GM12801 (cell line): ENCODE data around the gene TTLL8.

Experiments used
- CTCF ChIP-seq: IDR thresholded peaks from one replicate; pipeline ENCODE4 v1.5.1; 2011; ENCODE audit warnings: control low read depth; ENCODE audit not compliant: insufficient read length; ENCODE audit errors: extremely low read depth

TTLL8 gene

DNA sequence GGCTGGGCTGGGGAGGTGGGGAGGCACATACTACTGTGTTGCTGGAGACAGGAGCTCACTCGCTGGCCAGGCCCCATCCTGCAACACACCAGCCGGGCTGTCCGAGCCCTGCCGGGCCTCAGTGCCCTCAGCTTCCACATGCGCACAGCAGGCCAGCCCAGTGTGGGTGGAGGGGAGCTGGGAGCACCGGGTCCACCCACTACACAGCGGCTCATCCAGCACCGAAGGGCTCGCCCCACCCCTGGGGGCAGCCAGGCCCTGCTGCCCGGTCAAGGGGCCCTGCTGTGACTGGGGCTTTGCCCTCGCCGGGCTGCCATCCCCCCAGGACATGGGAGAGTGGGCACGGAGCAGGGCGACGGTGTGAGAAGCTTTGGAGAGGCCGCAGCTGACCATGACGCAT, 9.3 kb downstream of the TTLL8 start:
- no peak for TF ChIP-seq CTCF

DNA sequence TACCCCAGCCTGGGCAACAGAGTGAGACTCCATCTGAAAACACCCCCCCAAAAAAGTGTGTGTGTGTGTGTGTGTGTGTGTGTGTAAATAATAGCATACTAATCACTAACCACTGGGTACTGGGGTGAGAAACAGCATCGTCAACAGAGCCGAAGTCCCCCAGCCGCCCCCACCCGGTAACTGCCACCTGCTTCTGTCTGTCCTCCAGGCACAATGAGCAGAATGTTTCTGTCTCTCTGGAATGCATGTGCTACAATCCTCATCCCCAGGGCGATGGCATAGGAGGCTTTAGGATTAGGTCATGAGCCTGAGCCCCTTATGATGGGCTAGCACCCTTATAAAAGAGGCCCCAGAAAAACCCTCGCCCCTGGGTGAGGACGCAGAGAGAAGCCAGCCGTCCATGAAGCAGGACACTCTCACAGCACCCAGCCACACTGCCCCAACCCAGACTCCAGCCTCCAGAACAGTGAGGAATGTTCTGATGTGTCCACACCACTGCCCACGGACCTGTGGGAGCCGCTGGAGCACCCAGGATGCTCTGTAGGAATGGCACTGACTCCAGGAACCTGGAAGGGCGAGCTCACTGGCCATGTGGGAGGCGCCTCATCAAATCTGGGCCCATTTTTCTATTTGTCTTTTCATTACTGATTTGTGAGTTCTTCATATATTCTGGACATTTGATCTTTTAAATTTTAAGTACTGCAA, 9.9 kb downstream of the TTLL8 start:
- TF ChIP-seq CTCF, result no peak

- no peak for TF ChIP-seq CTCF
Measured at GRCh38 chr22:50047346-50047745, 10.8 kb downstream of the TTLL8 start.

DNA sequence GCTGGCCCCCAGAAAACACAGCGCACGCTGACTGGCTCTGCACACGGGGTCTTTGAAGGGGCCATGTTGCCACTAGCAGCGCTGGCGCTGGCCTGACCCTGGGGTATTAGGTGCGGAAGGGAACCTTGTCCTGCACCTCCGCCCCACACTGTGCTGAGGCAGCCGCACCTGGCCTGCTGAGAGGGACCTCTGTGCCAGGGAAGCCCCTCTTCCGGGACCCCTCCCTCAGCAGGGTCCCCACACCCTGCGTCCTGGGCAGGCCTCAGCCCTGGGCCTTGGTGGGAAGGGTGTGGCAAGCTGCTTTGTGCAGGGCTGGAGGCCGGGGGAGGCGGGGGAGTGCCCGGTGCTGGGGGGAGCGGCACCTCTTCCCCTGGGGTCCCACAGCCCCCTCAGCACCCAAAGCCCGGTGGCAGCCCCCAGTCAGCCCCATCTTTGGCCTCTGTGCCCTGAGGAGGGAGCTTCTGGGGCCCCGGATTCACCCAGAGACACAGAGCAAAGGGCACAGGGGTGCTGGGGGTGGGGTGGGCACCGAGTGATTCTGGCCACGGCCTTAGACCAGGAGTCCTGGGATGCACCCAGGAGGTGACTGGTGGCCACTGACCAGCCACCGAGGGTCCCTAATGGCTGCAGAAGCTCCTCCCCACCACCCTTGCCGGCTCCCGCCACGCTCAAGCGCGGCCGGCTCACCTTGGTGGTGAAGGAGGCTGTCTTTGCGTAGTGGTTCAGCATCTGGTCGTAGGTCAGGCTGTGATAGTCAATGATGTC, 11.4 kb downstream of the TTLL8 start:
- TF ChIP-seq CTCF, result no peak

GRCh38 chr22:50046019-50046415, 12.1 kb downstream of the TTLL8 start:
- TF ChIP-seq CTCF, result no peak

DNA sequence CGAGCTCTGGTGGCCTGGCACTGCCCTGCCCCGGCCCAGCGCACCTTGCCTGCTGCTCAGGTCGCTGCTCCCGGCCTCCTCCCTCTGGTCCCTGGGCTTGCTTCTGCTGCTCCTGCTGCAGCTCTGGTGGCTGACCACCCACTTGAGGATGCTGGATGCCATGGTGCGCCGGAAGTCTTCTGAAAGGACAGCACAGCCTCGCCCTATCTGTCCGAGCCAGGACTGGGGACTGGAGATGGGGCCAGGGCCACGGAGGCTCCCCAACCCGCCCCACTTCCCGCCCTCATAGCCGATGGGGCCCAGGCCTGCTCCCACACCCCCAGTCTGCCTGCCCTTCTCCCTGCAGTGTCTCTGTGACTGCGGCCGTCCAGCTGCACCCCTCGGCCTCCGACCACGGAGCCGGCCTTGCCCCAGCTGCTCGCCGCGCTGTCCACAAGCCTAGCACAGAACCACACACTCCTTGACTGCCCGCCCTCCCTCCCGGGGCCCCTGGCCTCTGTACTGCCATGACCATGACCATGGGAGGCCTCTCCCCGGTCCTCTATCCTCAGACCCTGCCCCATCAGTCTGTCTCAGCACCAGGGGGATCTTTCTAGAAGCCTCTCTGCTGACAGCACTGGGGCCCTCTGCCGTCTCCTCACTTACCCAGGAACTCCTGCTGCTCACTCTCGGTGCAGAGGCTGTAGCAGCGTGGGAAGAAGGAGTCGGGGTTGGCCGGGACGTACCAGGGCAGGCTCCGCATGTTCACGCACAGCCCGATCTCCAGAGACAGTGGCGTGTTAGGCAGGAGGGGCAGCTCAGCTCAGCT, 12.7 kb downstream of the TTLL8 start:
- no peak for TF ChIP-seq CTCF

- TF ChIP-seq CTCF, result no peak
Measured at GRCh38 chr22:50044485-50045118, 13.5 kb downstream of the TTLL8 start.
